Ishikawa (cell line): ENCODE data around the gene FABP1.

Experiments used
- CEBPB ChIP-seq: IDR thresholded peaks from 2 replicates; pipeline ENCODE4 v1.6.1; 2012
- CREB1 ChIP-seq: IDR thresholded peaks from 2 replicates; pipeline ENCODE4 v1.6.1; 2012; ENCODE audit warnings: low read depth
- EGR1 ChIP-seq: IDR thresholded peaks from 2 replicates; pipeline ENCODE4 v1.6.1; 2012
- EP300 ChIP-seq: IDR thresholded peaks from 2 replicates; pipeline ENCODE4 v1.6.1; 2012; ENCODE audit warnings: borderline replicate concordance
- FOXM1 ChIP-seq: IDR thresholded peaks from 2 replicates; pipeline ENCODE4 v1.6.1; 2012; ENCODE audit warnings: low read depth, borderline replicate concordance
- NFIC ChIP-seq: IDR thresholded peaks from 2 replicates; pipeline ENCODE4 v1.6.1; 2012
- RAD21 ChIP-seq: IDR thresholded peaks from 2 replicates; pipeline ENCODE4 v1.6.1; 2012; ENCODE audit warnings: low read depth
- TAF1 ChIP-seq: IDR thresholded peaks from 2 replicates; pipeline ENCODE4 v1.6.1; 2012; ENCODE audit warnings: low read depth, mild to moderate bottlenecking
- TCF12 ChIP-seq: IDR thresholded peaks from 2 replicates; pipeline ENCODE4 v1.6.1; 2012; ENCODE audit warnings: low read depth
- TEAD4 ChIP-seq: IDR thresholded peaks from 2 replicates; pipeline ENCODE4 v1.6.1; 2012
- YY1 ChIP-seq: IDR thresholded peaks from 2 replicates; pipeline ENCODE4 v1.6.1; 2012; ENCODE audit warnings: low read depth
- ZBTB7A ChIP-seq: IDR thresholded peaks from 2 replicates; pipeline ENCODE4 v1.6.1; 2012; ENCODE audit warnings: low read depth
- TF ChIP-seq, protein P1 (sequence below): IDR thresholded peaks from 2 replicates; pipeline ENCODE4 v1.6.1; 2012
- TF ChIP-seq, protein P2 (sequence below): IDR thresholded peaks from 2 replicates; pipeline ENCODE4 v1.6.1; 2012
- TF ChIP-seq, protein P3 (sequence below): IDR thresholded peaks from 2 replicates; pipeline ENCODE4 v1.6.1; 2012; ENCODE audit warnings: low read depth, mild to moderate bottlenecking

The FABP1 gene

DNA sequence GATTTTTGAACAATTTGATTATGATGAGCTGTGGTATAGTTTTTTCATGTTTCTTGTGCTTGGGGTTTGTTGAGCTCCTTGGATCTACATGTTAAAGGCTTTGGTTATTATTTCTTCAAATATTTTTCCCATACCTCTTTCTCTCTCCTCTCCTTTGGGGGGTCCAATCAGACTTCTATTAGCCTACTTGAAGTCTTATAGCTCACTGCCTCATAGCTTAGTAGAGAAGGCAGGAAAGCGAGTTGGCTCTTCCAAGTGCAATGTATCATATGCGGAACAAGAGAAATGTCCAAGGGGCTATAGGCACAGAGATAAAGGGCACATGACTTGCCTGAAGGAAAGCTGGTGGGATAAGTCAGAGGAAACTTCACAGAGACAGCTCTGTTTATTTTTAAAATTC lies 14.1 kb upstream of the FABP1 start:
- TF ChIP-seq FOXM1 (no peak), TEAD4 (no peak), NFIC (no peak), CREB1 (no peak), EP300 (no peak), RAD21 (no peak), YY1 (no peak), TAF1 (no peak), CEBPB (no peak), EGR1 (no peak)
- TF ChIP-seq, protein P1, sequence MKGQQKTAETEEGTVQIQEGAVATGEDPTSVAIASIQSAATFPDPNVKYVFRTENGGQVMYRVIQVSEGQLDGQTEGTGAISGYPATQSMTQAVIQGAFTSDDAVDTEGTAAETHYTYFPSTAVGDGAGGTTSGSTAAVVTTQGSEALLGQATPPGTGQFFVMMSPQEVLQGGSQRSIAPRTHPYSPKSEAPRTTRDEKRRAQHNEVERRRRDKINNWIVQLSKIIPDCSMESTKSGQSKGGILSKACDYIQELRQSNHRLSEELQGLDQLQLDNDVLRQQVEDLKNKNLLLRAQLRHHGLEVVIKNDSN = no peak
- TF ChIP-seq, protein P2, sequence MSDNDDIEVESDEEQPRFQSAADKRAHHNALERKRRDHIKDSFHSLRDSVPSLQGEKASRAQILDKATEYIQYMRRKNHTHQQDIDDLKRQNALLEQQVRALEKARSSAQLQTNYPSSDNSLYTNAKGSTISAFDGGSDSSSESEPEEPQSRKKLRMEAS = no peak
- TF ChIP-seq, protein P3, sequence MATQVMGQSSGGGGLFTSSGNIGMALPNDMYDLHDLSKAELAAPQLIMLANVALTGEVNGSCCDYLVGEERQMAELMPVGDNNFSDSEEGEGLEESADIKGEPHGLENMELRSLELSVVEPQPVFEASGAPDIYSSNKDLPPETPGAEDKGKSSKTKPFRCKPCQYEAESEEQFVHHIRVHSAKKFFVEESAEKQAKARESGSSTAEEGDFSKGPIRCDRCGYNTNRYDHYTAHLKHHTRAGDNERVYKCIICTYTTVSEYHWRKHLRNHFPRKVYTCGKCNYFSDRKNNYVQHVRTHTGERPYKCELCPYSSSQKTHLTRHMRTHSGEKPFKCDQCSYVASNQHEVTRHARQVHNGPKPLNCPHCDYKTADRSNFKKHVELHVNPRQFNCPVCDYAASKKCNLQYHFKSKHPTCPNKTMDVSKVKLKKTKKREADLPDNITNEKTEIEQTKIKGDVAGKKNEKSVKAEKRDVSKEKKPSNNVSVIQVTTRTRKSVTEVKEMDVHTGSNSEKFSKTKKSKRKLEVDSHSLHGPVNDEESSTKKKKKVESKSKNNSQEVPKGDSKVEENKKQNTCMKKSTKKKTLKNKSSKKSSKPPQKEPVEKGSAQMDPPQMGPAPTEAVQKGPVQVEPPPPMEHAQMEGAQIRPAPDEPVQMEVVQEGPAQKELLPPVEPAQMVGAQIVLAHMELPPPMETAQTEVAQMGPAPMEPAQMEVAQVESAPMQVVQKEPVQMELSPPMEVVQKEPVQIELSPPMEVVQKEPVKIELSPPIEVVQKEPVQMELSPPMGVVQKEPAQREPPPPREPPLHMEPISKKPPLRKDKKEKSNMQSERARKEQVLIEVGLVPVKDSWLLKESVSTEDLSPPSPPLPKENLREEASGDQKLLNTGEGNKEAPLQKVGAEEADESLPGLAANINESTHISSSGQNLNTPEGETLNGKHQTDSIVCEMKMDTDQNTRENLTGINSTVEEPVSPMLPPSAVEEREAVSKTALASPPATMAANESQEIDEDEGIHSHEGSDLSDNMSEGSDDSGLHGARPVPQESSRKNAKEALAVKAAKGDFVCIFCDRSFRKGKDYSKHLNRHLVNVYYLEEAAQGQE = no peak

DNA sequence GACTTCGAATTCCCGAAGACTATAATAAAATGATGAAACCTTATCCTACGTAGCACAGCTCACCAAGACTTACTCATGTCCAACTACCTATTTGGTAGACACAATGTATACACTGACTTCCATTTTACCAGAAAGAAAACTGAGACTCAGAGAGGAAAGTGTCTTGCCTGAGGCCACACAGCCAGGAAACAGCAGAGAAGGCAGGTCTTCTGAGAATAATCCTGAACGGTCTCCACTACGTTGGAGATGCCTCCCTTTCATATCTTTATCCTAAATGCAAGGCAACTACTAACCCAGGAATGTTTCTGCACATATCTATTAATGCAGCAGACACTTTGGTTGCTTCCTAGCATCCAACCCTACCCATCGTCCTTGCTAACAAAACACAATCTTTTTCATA lies 11.9 kb upstream of the FABP1 start:
- TF ChIP-seq ZBTB7A = no peak
- no peak for TF ChIP-seq TAF1
- TF ChIP-seq EP300 = no peak
- TF ChIP-seq, protein P3 = no peak
- TF ChIP-seq EGR1 = no peak
- no peak for TF ChIP-seq TEAD4
- no peak for TF ChIP-seq CREB1
- TF ChIP-seq, protein P1 = no peak

DNA sequence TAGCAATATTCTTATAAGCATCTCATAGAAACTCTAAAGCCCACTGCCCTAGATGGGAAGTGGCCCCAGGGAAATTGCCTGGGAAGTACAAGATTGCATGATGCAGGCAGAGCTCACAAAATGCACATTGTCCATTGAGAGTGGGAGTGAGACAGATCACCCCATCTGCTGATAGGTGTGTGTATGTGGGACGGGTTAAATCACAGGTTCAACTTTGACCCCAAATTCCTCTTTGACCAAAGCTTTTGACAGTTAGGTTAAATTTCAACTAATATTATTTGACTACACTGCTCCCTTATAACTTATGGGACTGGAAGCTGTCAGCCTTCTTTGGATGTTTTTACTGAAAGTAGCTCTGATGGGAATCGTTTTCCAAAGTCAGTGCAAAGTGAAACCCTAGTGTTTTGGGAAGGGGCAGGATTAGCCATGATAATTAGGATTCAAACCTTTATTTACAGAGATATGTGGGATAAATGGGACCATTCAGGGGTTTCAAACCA lies 11.4 kb upstream of the FABP1 start:
- TF ChIP-seq NFIC = no peak

DNA sequence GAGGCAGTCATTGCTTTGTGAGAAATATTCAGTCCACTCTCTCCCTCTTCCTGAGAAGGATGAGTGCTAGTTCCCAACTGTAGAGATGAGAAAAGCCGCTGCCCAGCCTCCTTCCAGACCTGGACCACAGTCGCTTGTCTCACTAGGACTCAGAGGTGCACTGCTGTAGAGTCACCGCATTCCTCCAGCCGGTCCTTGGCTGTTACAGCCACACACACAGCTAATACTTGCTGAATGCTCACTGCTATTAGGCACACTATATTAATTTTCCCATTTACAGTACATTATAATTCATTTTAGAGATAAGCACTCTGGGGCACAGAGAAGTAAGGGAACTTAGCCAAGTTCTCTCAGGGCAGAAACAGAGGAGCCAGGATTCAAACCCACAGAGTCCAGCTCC lies 10.0 kb upstream of the FABP1 start:
- TF ChIP-seq RAD21 = no peak
- TF ChIP-seq, protein P3 = no peak
- TF ChIP-seq YY1 = no peak
- TF ChIP-seq CEBPB = no peak
- no peak for TF ChIP-seq TEAD4
- no peak for TF ChIP-seq ZBTB7A
- TF ChIP-seq, protein P2 = no peak
- TF ChIP-seq TCF12 = no peak
- TF ChIP-seq EGR1 = no peak
- no peak for TF ChIP-seq FOXM1

DNA sequence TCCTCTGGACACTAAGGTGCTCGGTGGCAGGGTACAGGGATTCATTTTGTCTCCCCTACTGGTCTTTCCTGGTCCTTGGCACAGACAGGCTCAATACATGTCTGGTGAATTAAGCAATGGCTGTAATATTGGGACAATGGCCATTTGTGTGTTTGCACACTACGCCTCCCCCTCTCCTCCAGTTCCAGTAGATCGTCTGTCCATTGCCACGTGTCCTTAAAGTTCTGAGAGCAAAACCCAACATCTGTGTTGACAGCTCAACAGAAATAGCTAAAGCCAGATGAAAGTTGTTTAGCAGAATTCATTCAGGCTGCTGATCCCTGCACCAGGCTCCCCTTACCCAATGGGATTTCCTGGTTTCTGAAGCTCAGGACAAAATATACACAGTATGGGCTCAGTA lies 9.0 kb upstream of the FABP1 start:
- TF ChIP-seq, protein P2 = no peak
- TF ChIP-seq EP300 (no peak), TEAD4 (no peak), ZBTB7A (no peak), CEBPB (no peak), FOXM1 (no peak), CREB1 (no peak), RAD21 (no peak), TCF12 (no peak)
- TF ChIP-seq, protein P3 = no peak
- TF ChIP-seq, protein P1 = no peak
